Left colon (tissue), 2 donors: ENCODE measurements around the gene RTRAF. TPM values are rescaled to one million over a fixed set of nuclear protein-coding genes. Genes with fewer than 3 reads are reported as not detected.

Experiments used
- ATAC-seq: fragments of 200-7000 bp; cut with Tn5 transposase; one replicate; pipeline ENCODE4 v1.9.1; 2020; ENCODE audit warnings: mild to moderate bottlenecking, moderate library complexity
- DNase-seq, 2 donors: peaks; one replicate each; pipeline ENCODE4 v3.0.0-alpha.2; 2020
- intact Hi-C, 2 donors: fragments of 100-400 bp; cut with DNase I in 1 of 2; cut with micrococcal nuclease in 1 of 2; formaldehyde crosslinking; loops; one replicate each; pipeline versions ENCODE4 v1.11.2 to v1.14.0; 2022; cut with DNase I, micrococcal nuclease
- long read RNA-seq: library from polyadenylated mRNA; unstranded; transcript quantifications from one replicate; pipeline ENCODE4 v2.0.0, GENCODE V29; 2021
- total RNA-seq, 2 donors: library from RNA; stranded (reverse); fragmentation: NEBNext Ultra II Directional; extraction: Animal tissue kit (Norgen Biotek cat#: 25700); gene quantifications; one replicate each; pipeline ENCODE4 v1.2.1, GENCODE V29; 2021
- donor health status: DM: no; HTN: no; CAD: no.
- donor health status: DM: yes; HTN: yes; CAD: no.

Gene RTRAF
- total RNA-seq: 100 to 1,000 TPM; 119 to 136 TPM
- long read RNA-seq, full-length matches to known transcripts: 63 of 67 reads
- long read RNA-seq, partial matches to known transcripts: 1 of 67 reads
- long read RNA-seq, other reads (novel, unspliced or antisense): 3 of 67 reads

GRCh38 chr14:51989293-51990234 lies at the start of gene RTRAF:
TSS of gene RTRAF (plus strand) at chr14:51989546. CDS start at chr14:51989640, 94 bp downstream.
- DNase-seq: peak; percentile 94 to 96
- peak; percentile 97 for ATAC-seq
- intact Hi-C loops: loop anchor here in 1 of 2 donors (10.0 kb wide), 1 partner anchor 285 kb away; no protein-coding TSS in a partner anchor

GRCh38 chr14:51939755-51940301 lies 49.5 kb upstream of the RTRAF start:
- DNase-seq (no peak), ATAC-seq (no peak)
- intact Hi-C loops: no loop called here

GRCh38 chr14:51942971-51943370 lies 46.4 kb upstream of the RTRAF start:
- intact Hi-C loops: no loop called here
- ATAC-seq: no peak

GRCh38 chr14:51950007-51950406 lies 39.3 kb upstream of the RTRAF start:
- ATAC-seq (no peak), DNase-seq (no peak)
- intact Hi-C loops: no loop called here

More at GRCh38 chr14:51942971-51943370, 46.4 kb upstream of the RTRAF start:
- DNase-seq: no peak

- no peak for DNase-seq
- intact Hi-C loops: no loop called here
- ATAC-seq: no peak
Measured at GRCh38 chr14:51951656-51952055, 37.7 kb upstream of the RTRAF start.

GRCh38 chr14:51954031-51954430 lies 35.3 kb upstream of the RTRAF start:
- ATAC-seq: no peak
- DNase-seq: no peak
- intact Hi-C loops: no loop called here

- intact Hi-C loops: no loop called here
- ATAC-seq: no peak
- no peak for DNase-seq
Measured at GRCh38 chr14:51954657-51955056, 34.7 kb upstream of the RTRAF start.

- DNase-seq (no peak), ATAC-seq (no peak)
- intact Hi-C loops: no loop called here
Measured at GRCh38 chr14:51957950-51958349, 31.4 kb upstream of the RTRAF start.

- ATAC-seq: no peak
- intact Hi-C loops: no loop called here
Measured at GRCh38 chr14:51959928-51960327, 29.4 kb upstream of the RTRAF start.

GRCh38 chr14:51960866-51961265 lies 28.5 kb upstream of the RTRAF start:
- intact Hi-C loops: no loop called here

More at GRCh38 chr14:51959928-51960327, 29.4 kb upstream of the RTRAF start:
- no peak for DNase-seq

GRCh38 chr14:51962711-51963110 lies 26.6 kb upstream of the RTRAF start:
- intact Hi-C loops: no loop called here
- ATAC-seq (no peak), DNase-seq (no peak)

More at GRCh38 chr14:51960866-51961265, 28.5 kb upstream of the RTRAF start:
- DNase-seq (no peak), ATAC-seq (no peak)

- DNase-seq (no peak), ATAC-seq (no peak)
- intact Hi-C loops: no loop called here
Measured at GRCh38 chr14:51963286-51963685, 26.1 kb upstream of the RTRAF start.

- intact Hi-C loops: no loop called here
- no peak for ATAC-seq
- DNase-seq: no peak
Measured at GRCh38 chr14:51967521-51967920, 21.8 kb upstream of the RTRAF start.

- no peak for DNase-seq
- no peak for ATAC-seq
- intact Hi-C loops: loop anchor here in 1 of 2 donors (10.0 kb wide), 2 partner anchors 185 to 685 kb away; no protein-coding TSS in a partner anchor
Measured at GRCh38 chr14:51969852-51970540, 19.4 kb upstream of the RTRAF start.

GRCh38 chr14:51972566-51972965 lies 16.8 kb upstream of the RTRAF start:
- DNase-seq: no peak
- ATAC-seq: no peak
- intact Hi-C loops: loop anchor here in 1 of 2 donors (10.0 kb wide), 2 partner anchors 188 to 688 kb away; no protein-coding TSS in a partner anchor

- no peak for DNase-seq
- ATAC-seq: no peak
- intact Hi-C loops: loop anchor here in 1 of 2 donors (10.0 kb wide), 2 partner anchors 192 to 692 kb away; no protein-coding TSS in a partner anchor
Measured at GRCh38 chr14:51977075-51977474, 12.3 kb upstream of the RTRAF start.

- no peak for DNase-seq
- ATAC-seq: no peak
- intact Hi-C loops: loop anchor here in 1 of 2 donors (10.0 kb wide), 2 partner anchors 194 to 694 kb away; no protein-coding TSS in a partner anchor
Measured at GRCh38 chr14:51978681-51979085, 10.7 kb upstream of the RTRAF start.

GRCh38 chr14:51979088-51979709 lies 10.1 kb upstream of the RTRAF start:
- DNase-seq: peak; percentile 58 to 89
- intact Hi-C loops: loop anchor here in 1 of 2 donors (10.0 kb wide), 2 partner anchors 194 to 694 kb away; no protein-coding TSS in a partner anchor

More at GRCh38 chr14:51979088-51979709, 10.1 kb upstream of the RTRAF start:
- ATAC-seq: peak; percentile 85
